ENCODE data around the gene HLA-DQB1. TPM values are rescaled to one million over a fixed set of nuclear protein-coding genes. Genes with fewer than 3 reads are reported as not detected.

Gene HLA-DQB1
- total RNA-seq, 2 experiments from 2014 or later: 21.5 to 21.7 TPM

DNA sequence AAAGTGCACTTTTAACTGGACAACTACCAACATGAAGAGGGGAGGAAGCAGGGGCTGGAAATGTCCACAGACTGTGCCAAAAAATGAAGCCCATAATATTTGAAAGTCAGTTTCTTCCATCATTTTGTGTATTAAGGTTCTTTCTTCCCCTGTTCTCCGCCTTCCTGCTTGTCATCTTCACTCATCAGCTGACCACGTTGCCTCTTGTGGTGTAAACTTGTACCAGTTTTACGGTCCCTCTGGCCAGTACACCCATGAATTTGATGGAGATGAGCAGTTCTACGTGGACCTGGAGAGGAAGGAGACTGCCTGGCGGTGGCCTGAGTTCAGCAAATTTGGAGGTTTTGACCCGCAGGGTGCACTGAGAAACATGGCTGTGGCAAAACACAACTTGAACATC, 25.3 kb downstream of the HLA-DQB1 start:
- TF ChIP-seq, protein P1, sequence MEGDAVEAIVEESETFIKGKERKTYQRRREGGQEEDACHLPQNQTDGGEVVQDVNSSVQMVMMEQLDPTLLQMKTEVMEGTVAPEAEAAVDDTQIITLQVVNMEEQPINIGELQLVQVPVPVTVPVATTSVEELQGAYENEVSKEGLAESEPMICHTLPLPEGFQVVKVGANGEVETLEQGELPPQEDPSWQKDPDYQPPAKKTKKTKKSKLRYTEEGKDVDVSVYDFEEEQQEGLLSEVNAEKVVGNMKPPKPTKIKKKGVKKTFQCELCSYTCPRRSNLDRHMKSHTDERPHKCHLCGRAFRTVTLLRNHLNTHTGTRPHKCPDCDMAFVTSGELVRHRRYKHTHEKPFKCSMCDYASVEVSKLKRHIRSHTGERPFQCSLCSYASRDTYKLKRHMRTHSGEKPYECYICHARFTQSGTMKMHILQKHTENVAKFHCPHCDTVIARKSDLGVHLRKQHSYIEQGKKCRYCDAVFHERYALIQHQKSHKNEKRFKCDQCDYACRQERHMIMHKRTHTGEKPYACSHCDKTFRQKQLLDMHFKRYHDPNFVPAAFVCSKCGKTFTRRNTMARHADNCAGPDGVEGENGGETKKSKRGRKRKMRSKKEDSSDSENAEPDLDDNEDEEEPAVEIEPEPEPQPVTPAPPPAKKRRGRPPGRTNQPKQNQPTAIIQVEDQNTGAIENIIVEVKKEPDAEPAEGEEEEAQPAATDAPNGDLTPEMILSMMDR (IDR thresholded peaks at IDR 0.05): no peak
- intact Hi-C loops (cut with DNase I, micrococcal nuclease): loop anchor here in 1 of 2 experiments (2.0 kb wide), 1 partner anchor 104 kb away; no protein-coding TSS in a partner anchor
- Mint-ChIP-seq H3K4me1 (ENCODE audit: low read depth) (peaks cover 11% of the 10 kb centered on the region), H3K27me3 (no peaks in the 10 kb centered on the region), H3K9me3 (no peaks in the 10 kb centered on the region), H3K4me3 (no peak overlapping the region), H3K36me3 (ENCODE audit: low read depth) (no peaks in the 10 kb centered on the region), H3K27ac (no peak overlapping the region)
- POLR2A ChIA-PET: no interaction called here
- CTCF ChIA-PET: no interaction called here
- Histone ChIP-seq H3K36me3 (ENCODE audit: insufficient read depth, low read length) (no peaks in the 10 kb centered on the region), H3K27me3 (ENCODE audit: control insufficient read depth in 1 of 2, insufficient read depth in 2 of 2, low read length in 2 of 2) (no peaks in the 10 kb centered on the region), H3K27ac (ENCODE audit: low read depth in 1 of 2, low read length in 2 of 2) (no peak overlapping the region), H3K9me3 (ENCODE audit: control insufficient read depth in 1 of 2, insufficient read depth in 1 of 2, low read length in 2 of 2) (no peaks in the 10 kb centered on the region), H3K4me3 (ENCODE audit: low read length) (no peak overlapping the region), H3K4me1 (ENCODE audit: insufficient read depth, low read length) (no peaks in the 10 kb centered on the region)
- no peak for DNase-seq
- no peak for ATAC-seq (ENCODE audit: poor library complexity)

DNA sequence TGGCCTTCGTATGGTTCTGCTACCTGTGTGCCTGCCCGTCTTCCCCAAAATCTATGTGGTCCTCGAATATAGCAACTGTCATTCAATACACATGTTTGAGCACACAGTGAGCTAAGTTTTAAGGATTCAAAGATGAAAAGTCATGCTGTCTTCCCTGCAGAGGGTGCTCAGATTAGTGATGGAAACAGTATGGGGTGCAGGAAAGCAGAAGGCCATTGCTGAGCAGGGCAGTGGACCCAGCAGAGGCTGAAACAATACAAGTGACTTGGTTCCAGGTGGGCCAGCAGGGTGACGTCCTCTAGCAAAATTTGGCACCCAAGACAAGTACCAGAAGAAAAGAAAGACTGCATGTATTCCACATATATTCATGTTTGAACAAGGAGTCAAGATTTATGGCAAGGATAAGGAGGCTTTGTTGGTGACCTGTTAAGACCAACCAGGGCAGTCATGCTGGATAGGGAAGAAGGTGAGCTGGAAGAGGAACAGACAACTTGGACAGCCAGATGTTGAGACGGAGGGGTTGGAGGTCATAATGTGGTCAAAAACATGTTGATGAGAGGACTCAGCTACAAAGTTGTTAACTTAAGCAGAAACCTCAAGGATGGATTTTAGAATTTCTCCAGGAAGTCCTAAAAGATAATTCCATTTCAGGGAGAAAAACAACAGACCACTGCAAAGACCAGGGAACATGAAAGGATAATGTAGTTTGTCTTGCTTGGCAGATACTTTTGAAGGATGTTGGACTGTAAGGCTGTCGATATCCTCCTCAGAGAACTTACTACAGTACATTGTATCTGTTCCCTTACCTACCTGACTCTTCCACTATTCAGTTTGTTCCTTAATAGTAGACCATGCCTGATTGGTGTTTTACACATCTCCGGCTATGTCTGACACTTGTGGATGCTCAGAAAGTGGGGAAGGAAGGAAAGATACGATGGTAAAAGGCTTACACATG, 26.7 kb downstream of the HLA-DQB1 start:
- Mint-ChIP-seq H3K9me3 (no peaks in the 10 kb centered on the region), H3K4me1 (ENCODE audit: low read depth) (peaks cover 19% of the 10 kb centered on the region), H3K27me3 (no peaks in the 10 kb centered on the region), H3K4me3 (no peak overlapping the region), H3K27ac (no peak overlapping the region), H3K36me3 (ENCODE audit: low read depth) (no peaks in the 10 kb centered on the region)
- ChIA-PET CTCF (no interaction called here), POLR2A (no interaction called here)
- ATAC-seq (ENCODE audit: poor library complexity) (no peak), DNase-seq (no peak)
- TF ChIP-seq, protein P1 (IDR thresholded peaks at IDR 0.05): no peak
- Histone ChIP-seq H3K4me1 (ENCODE audit: insufficient read depth, low read length) (no peaks in the 10 kb centered on the region), H3K27me3 (ENCODE audit: control insufficient read depth in 1 of 2, insufficient read depth in 2 of 2, low read length in 2 of 2) (no peaks in the 10 kb centered on the region), H3K36me3 (ENCODE audit: insufficient read depth, low read length) (no peaks in the 10 kb centered on the region), H3K4me3 (ENCODE audit: low read length) (no peak overlapping the region), H3K9me3 (ENCODE audit: control insufficient read depth in 1 of 2, insufficient read depth in 1 of 2, low read length in 2 of 2) (no peaks in the 10 kb centered on the region), H3K27ac (ENCODE audit: low read depth in 1 of 2, low read length in 2 of 2) (no peak overlapping the region)
- intact Hi-C loops (cut with DNase I, micrococcal nuclease): loop anchor here in 1 of 2 experiments (2.0 kb wide), 1 partner anchor 105 kb away; no protein-coding TSS in a partner anchor

DNA sequence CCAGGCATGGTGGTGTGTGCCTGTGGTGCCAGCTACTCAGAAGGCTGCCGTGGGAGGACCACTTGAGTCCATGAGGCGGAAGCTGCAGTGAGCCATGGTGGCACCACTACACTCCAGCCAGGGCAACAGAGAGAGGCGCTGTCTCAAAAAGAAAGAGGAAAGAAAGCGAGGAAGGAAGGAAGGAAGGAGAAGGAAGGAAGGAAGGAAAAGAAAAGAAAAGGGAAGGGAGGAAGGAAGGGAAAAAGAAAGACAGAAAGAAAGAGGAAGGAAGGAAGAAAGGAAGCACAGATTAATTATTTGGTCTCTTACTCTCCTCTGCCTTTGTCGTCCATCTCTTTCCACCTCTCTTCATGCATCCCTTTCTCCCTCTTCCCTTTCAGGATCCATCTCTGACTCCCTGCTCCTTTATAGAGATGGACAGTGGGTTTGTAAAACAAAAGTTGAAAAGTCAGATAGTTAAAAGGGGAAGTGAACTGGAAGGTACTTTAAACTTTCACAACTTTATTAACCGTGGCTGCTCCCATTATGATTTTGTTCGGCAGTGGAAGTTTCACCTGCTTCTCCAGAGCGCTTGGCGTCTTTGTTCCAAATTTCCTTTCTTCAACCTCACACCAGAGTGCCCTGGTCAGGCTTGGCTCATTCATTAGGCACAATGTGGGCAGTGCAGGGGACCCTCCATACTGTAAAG, 27.8 kb downstream of the HLA-DQB1 start:
- Mint-ChIP-seq H3K4me3 (no peak overlapping the region), H3K27me3 (no peaks in the 10 kb centered on the region), H3K36me3 (ENCODE audit: low read depth) (no peaks in the 10 kb centered on the region), H3K9me3 (no peaks in the 10 kb centered on the region), H3K4me1 (ENCODE audit: low read depth) (peaks cover 25% of the 10 kb centered on the region), H3K27ac (no peak overlapping the region)
- Histone ChIP-seq H3K27me3 (ENCODE audit: control insufficient read depth in 1 of 2, insufficient read depth in 2 of 2, low read length in 2 of 2) (no peaks in the 10 kb centered on the region), H3K27ac (ENCODE audit: low read depth in 1 of 2, low read length in 2 of 2) (no peak overlapping the region), H3K36me3 (ENCODE audit: insufficient read depth, low read length) (no peaks in the 10 kb centered on the region), H3K4me3 (ENCODE audit: low read length) (no peak overlapping the region), H3K4me1 (ENCODE audit: insufficient read depth, low read length) (no peaks in the 10 kb centered on the region), H3K9me3 (ENCODE audit: control insufficient read depth in 1 of 2, insufficient read depth in 1 of 2, low read length in 2 of 2) (no peaks in the 10 kb centered on the region)
- intact Hi-C loops (cut with DNase I, micrococcal nuclease): no loop called here
- DNase-seq (no peak), ATAC-seq (ENCODE audit: poor library complexity) (no peak)
- ChIA-PET POLR2A (no interaction called here), CTCF (interaction anchor here (1.2 to 1.3 kb wide), 2 partner anchors 16 to 225 kb away, joined by 3 read pairs; no protein-coding TSS in a partner anchor)
- TF ChIP-seq, protein P1 (IDR thresholded peaks at IDR 0.05): no peak

Measured in CD4-positive, alpha-beta T cell (primary cell).